ENCODE results near the gene UGT1A6.

UGT1A6 gene

GRCh38 chr2:233798335-233799086, 105.8 kb downstream of the UGT1A6 start:
- no peaks in the 10 kb centered on the region for H3K27me3 ChIP-seq (ENCODE audit: insufficient read depth, poor library complexity, severe bottlenecking)
- no peaks in the 10 kb centered on the region for H3K9me3 ChIP-seq (ENCODE audit: severe bottlenecking)
- H3K4me3 ChIP-seq (ENCODE audit: severe bottlenecking): no peak overlapping the region
- ATAC-seq (ENCODE audit: low read depth) (no peak), DNase-seq (ENCODE audit: low spot score) (no peak)
- no peaks in the 10 kb centered on the region for H3K4me1 ChIP-seq (ENCODE audit: insufficient read depth, poor library complexity, severe bottlenecking)
- H3K36me3 ChIP-seq (ENCODE audit: low read depth): no peaks in the 10 kb centered on the region
- H3K27ac ChIP-seq (ENCODE audit: poor library complexity, severe bottlenecking): no peak overlapping the region
- no peak for TF ChIP-seq CTCF (IDR thresholded peaks at IDR 0.05; ENCODE audit: poor library complexity, severe bottlenecking)

- no peak for TF ChIP-seq CTCF (IDR thresholded peaks at IDR 0.05; ENCODE audit: poor library complexity, severe bottlenecking)
- DNase-seq (ENCODE audit: low spot score) (no peak), ATAC-seq (ENCODE audit: low read depth) (no peak)
- Histone ChIP-seq H3K9me3 (ENCODE audit: severe bottlenecking) (no peaks in the 10 kb centered on the region), H3K4me1 (ENCODE audit: insufficient read depth, poor library complexity, severe bottlenecking) (no peaks in the 10 kb centered on the region), H3K27me3 (ENCODE audit: insufficient read depth, poor library complexity, severe bottlenecking) (no peaks in the 10 kb centered on the region), H3K27ac (ENCODE audit: poor library complexity, severe bottlenecking) (no peak overlapping the region), H3K36me3 (ENCODE audit: low read depth) (no peaks in the 10 kb centered on the region), H3K4me3 (ENCODE audit: severe bottlenecking) (no peak overlapping the region)
Measured at GRCh38 chr2:233799087-233799665, 106.5 kb downstream of the UGT1A6 start.

- Histone ChIP-seq H3K36me3 (ENCODE audit: low read depth) (no peaks in the 10 kb centered on the region), H3K27ac (ENCODE audit: poor library complexity, severe bottlenecking) (no peak overlapping the region), H3K9me3 (ENCODE audit: severe bottlenecking) (no peaks in the 10 kb centered on the region), H3K4me1 (ENCODE audit: insufficient read depth, poor library complexity, severe bottlenecking) (no peaks in the 10 kb centered on the region), H3K4me3 (ENCODE audit: severe bottlenecking) (no peak overlapping the region), H3K27me3 (ENCODE audit: insufficient read depth, poor library complexity, severe bottlenecking) (no peaks in the 10 kb centered on the region)
- no peak for TF ChIP-seq CTCF (IDR thresholded peaks at IDR 0.05; ENCODE audit: poor library complexity, severe bottlenecking)
- DNase-seq (ENCODE audit: low spot score) (no peak), ATAC-seq (ENCODE audit: low read depth) (no peak)
Measured at GRCh38 chr2:233799716-233800115, 107.0 kb downstream of the UGT1A6 start.

DNA sequence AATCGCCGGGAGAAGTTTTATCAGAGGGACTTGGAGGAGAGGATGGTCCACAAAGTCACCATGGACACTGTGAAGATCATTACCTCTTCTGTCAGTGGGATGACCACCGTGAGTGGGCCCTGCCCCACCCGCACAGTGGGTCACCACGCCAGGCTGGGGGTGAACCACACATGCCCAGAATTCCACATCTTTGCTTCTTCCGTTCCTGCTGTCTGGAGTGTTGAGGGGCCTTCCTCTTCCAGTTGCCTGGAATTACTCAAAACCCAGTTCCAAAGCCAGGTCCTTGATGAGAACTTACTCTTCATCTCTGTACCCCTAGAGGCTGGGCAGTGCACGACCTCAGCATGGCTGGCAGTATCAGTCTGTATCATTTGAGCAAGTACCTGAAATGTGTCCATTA, 107.5 kb downstream of the UGT1A6 start:
- H3K27ac ChIP-seq (ENCODE audit: poor library complexity, severe bottlenecking): no peak overlapping the region
- ATAC-seq (ENCODE audit: low read depth): no peak
- no peak for DNase-seq (ENCODE audit: low spot score)

More for the DNA sequence above, 107.5 kb downstream of the UGT1A6 start:
- no peaks in the 10 kb centered on the region for H3K36me3 ChIP-seq (ENCODE audit: low read depth)
- no peaks in the 10 kb centered on the region for H3K27me3 ChIP-seq (ENCODE audit: insufficient read depth, poor library complexity, severe bottlenecking)
- no peak overlapping the region for H3K4me3 ChIP-seq (ENCODE audit: severe bottlenecking)
- TF ChIP-seq CTCF (IDR thresholded peaks at IDR 0.05; ENCODE audit: poor library complexity, severe bottlenecking): no peak
- H3K9me3 ChIP-seq (ENCODE audit: severe bottlenecking): no peaks in the 10 kb centered on the region
- no peaks in the 10 kb centered on the region for H3K4me1 ChIP-seq (ENCODE audit: insufficient read depth, poor library complexity, severe bottlenecking)

Measured in RWPE2 (cell line).